ENCODE measurements around the gene GLYATL1. TPM values are rescaled to one million over a fixed set of nuclear protein-coding genes. Genes with fewer than 3 reads are reported as not detected.

The GLYATL1 gene
- total and polyA plus RNA-seq, 10 of the 15 experiments (the other 5 are each of a cell fraction or from before 2014, with no cell fraction given) = not detected

DNA sequence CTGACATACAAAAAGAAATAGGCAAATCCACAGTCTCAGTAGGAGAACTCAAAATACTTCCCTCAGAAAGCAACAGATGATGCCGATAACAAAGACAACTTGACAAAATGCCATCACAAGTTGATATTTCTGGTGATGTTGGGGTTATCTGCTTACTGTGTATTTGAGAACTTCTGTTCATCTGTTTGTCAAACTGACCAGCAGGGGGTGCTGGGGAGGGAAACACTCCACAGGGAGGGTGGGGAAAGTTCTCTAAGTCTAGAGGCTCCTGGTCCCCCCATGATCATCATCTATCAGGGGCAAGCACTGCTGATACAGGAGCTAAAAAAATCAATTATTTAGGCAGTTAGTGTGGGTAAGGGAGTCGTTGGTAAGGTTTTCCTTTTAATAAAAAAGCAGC lies 19.2 kb downstream of the GLYATL1 start (continued):
- TF ChIP-seq PAX5 (IDR thresholded peaks at IDR 0.05; ENCODE audit: borderline replicate concordance, low read depth, low read length) (no peak), CBFB (IDR thresholded peaks at IDR 0.05; ENCODE audit: low read depth) (no peak), FOXM1 (IDR thresholded peaks at IDR 0.05; ENCODE audit: low read depth, low read length) (no peak), RAD21 (IDR thresholded peaks at IDR 0.05; ENCODE audit: insufficient read depth, low read depth, low read length) (peak; percentile 53), SMAD1 (IDR thresholded peaks at IDR 0.05; ENCODE audit: low read depth, partially characterized antibody) (no peak), MEF2B (IDR thresholded peaks at IDR 0.05; ENCODE audit: partially characterized antibody, poor library complexity, severe bottlenecking) (no peak), GATAD2B (conservative IDR thresholded peaks at IDR 0.05; ENCODE audit: low read depth) (no peak), JUNB (IDR thresholded peaks at IDR 0.05) (no peak), HDAC2 (IDR thresholded peaks at IDR 0.05) (no peak), ATF7 (IDR thresholded peaks at IDR 0.05; ENCODE audit: low read depth) (no peak), SMC3 (IDR thresholded peaks at IDR 0.05; ENCODE audit: borderline replicate concordance, low read length) (peak; percentile 36; the same call in 1 of the 2 replicates), BACH1 (IDR thresholded peaks at IDR 0.05; ENCODE audit: borderline replicate concordance) (no peak), ZBTB33 (IDR thresholded peaks at IDR 0.05) (no peak), EP300 (IDR thresholded peaks at IDR 0.05; ENCODE audit: borderline replicate concordance in 1 of 2, control insufficient read depth in 1 of 2, low read depth in 2 of 2, low read length in 2 of 2) (no peak)
- TF ChIP-seq, protein P1, sequence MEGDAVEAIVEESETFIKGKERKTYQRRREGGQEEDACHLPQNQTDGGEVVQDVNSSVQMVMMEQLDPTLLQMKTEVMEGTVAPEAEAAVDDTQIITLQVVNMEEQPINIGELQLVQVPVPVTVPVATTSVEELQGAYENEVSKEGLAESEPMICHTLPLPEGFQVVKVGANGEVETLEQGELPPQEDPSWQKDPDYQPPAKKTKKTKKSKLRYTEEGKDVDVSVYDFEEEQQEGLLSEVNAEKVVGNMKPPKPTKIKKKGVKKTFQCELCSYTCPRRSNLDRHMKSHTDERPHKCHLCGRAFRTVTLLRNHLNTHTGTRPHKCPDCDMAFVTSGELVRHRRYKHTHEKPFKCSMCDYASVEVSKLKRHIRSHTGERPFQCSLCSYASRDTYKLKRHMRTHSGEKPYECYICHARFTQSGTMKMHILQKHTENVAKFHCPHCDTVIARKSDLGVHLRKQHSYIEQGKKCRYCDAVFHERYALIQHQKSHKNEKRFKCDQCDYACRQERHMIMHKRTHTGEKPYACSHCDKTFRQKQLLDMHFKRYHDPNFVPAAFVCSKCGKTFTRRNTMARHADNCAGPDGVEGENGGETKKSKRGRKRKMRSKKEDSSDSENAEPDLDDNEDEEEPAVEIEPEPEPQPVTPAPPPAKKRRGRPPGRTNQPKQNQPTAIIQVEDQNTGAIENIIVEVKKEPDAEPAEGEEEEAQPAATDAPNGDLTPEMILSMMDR (IDR thresholded peaks at IDR 0.05 in 2 of 3, conservative IDR thresholded peaks at IDR 0.05 in 1 of 3; ENCODE audit: control insufficient read depth in 2 of 3, extremely low read depth in 1 of 3, insufficient read depth in 1 of 3, low read depth in 3 of 3, low read length in 3 of 3) = peak; percentile 46 to 60 (median 51)
- TF ChIP-seq, protein P2, sequence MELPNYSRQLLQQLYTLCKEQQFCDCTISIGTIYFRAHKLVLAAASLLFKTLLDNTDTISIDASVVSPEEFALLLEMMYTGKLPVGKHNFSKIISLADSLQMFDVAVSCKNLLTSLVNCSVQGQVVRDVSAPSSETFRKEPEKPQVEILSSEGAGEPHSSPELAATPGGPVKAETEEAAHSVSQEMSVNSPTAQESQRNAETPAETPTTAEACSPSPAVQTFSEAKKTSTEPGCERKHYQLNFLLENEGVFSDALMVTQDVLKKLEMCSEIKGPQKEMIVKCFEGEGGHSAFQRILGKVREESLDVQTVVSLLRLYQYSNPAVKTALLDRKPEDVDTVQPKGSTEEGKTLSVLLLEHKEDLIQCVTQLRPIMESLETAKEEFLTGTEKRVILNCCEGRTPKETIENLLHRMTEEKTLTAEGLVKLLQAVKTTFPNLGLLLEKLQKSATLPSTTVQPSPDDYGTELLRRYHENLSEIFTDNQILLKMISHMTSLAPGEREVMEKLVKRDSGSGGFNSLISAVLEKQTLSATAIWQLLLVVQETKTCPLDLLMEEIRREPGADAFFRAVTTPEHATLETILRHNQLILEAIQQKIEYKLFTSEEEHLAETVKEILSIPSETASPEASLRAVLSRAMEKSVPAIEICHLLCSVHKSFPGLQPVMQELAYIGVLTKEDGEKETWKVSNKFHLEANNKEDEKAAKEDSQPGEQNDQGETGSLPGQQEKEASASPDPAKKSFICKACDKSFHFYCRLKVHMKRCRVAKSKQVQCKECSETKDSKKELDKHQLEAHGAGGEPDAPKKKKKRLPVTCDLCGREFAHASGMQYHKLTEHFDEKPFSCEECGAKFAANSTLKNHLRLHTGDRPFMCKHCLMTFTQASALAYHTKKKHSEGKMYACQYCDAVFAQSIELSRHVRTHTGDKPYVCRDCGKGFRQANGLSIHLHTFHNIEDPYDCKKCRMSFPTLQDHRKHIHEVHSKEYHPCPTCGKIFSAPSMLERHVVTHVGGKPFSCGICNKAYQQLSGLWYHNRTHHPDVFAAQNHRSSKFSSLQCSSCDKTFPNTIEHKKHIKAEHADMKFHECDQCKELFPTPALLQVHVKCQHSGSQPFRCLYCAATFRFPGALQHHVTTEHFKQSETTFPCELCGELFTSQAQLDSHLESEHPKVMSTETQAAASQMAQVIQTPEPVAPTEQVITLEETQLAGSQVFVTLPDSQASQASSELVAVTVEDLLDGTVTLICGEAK (IDR thresholded peaks at IDR 0.05; ENCODE audit: borderline replicate concordance) = no peak
